Measurements from ENCODE around the gene RBP3.

DNA sequence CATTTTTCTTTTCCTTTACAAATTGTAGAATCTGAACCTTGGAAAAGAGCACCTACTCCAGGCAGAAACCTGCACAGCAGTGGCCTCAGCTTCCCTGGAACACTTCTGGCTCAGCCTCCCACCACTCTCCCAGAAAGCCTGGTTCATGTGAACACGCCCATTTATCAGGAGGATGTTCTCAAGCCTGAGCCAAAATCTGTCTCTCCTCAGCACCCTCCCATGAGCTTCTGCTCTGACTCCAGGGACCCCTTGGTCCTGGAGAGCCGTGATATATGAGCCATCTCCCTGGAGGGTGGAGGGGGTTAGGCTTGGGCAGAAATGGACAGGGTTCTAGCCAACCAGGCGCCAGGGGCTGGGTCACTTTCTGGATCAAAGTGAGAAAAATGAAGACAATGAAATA lies 15.8 kb upstream of the RBP3 start:
- TF ChIP-seq GATA2 (IDR thresholded peaks at IDR 0.05; ENCODE audit: low read depth, low read length) (no peak), GATA3 (IDR thresholded peaks at IDR 0.05; ENCODE audit: low read depth, low read length) (no peak)
